GM12873 (cell line): ENCODE results near the gene LTA4H.

Experiments used
- TF ChIP-seq, protein P1 (sequence below): IDR thresholded peaks from 2 replicates; pipeline ENCODE4 v1.5.1; 2012; ENCODE audit warnings: low read depth, mild to moderate bottlenecking, moderate library complexity, low read length, control low read depth; ENCODE audit not compliant: insufficient read depth; ENCODE audit errors: missing control alignments

Gene LTA4H

DNA sequence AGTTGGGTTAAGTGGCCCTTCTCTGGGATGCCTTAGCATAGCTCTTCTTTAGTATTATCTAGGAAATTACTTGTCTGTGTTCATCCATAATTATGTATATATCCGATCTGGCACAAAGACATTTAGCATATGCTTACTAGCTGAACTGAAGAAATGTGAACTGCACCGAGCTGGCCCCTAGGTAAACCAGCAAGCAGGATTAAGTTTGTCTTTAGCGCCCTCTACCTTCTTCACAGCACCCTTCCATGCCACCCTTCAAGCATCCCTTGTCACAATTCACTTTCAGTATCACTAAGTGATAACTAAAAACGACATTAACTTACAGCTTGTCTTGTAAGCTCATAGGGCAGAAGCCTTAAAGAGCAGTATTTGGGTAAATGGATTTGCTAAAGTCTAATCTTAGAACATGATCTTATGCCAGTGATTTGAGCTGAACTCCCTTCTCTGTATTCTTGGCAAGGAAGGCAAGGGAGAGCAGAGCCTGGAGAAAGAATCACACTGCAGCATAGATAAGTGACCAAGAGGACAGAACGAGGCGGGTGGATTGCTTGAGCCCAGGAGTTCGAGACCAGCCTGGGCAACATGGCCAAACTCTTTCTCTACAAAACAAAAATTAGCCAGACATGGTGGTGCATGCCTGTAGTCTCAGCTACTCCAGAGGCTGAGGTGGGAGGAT lies 36.6 kb downstream of the LTA4H start:
- TF ChIP-seq, protein P1, sequence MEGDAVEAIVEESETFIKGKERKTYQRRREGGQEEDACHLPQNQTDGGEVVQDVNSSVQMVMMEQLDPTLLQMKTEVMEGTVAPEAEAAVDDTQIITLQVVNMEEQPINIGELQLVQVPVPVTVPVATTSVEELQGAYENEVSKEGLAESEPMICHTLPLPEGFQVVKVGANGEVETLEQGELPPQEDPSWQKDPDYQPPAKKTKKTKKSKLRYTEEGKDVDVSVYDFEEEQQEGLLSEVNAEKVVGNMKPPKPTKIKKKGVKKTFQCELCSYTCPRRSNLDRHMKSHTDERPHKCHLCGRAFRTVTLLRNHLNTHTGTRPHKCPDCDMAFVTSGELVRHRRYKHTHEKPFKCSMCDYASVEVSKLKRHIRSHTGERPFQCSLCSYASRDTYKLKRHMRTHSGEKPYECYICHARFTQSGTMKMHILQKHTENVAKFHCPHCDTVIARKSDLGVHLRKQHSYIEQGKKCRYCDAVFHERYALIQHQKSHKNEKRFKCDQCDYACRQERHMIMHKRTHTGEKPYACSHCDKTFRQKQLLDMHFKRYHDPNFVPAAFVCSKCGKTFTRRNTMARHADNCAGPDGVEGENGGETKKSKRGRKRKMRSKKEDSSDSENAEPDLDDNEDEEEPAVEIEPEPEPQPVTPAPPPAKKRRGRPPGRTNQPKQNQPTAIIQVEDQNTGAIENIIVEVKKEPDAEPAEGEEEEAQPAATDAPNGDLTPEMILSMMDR, result peak; percentile 76

DNA sequence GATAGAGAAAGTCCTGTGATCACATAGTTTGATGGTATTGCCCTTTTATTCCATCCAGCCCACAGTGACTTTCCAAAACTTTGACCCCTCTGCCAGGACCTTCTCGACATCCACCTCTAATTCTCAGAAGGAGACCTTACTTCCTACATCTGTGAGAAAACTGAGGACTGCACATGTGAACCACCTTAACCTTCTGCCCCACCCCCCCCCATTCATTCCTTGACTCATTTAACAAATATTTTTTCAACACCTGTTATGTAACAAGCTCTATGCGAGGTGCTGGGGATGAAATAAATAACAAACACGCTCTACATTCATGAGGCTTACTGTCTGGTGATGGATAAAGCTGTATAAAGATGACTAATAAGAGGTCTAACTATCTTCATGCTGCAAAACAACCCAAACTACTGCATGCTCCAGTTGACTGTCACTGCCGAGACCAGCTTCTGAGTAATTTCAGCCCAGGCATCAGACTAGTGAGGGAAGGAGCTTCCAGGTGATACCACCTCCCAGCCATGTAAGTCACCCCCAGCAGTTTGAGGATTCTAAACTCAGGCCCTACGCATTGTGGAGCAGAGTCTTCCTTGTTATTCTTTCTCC lies 37.4 kb downstream of the LTA4H start:
- TF ChIP-seq, protein P1, result no peak

DNA sequence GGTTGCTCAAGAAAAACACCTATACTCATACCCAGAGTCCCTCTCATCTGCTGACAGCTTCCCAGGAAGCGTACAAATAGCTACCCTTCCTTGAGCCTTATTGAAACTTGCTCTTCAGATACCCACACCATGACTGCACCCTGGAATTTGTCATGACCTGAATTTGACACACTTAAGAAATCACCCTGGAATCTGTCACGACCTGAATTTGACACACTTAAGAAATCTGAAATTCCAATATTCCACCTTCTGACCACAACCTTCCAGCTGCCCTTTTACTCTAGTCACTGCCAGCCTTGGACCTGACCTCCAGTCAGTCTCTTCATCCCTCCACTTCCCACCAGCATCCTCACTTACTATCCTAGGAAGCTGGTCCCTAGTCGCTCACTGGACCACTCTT lies 38.1 kb downstream of the LTA4H start:
- TF ChIP-seq, protein P1, result no peak

DNA sequence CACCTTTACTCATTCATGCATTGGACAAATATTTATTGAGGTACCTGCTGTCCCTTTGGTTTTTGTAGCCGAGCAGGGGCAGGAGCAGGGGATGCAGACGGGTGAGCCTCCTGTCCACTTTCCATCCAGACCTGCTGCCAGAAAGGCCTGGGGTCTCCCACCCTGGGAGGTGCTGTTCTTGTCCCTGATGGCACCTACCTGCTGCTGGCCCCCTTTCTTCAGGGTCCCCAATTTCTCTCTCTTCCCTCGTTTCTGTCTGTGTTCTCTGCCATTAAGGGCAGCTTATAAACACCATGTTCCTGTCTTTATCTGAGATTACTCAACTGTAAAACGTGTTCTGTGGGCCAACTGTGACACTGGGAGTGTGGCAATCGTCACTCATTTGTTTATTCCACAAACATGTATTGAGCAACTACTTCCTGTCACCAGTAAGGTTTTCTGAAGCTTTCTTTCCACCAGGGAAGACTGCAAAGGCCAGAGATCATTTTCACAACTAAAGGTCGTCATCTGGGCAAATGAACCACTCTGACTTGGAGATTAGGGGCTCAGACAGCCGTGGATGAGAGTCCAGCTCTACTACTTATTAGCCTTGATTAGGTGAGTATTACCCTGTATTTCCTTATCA lies 39.2 kb downstream of the LTA4H start, which contains the start of gene HAL:
Gene HAL, minus strand, starts transcription at position 311 of the 625 bp plus-strand sequence. CDS start 434 bp downstream, outside the sequence.
- TF ChIP-seq, protein P1, result no peak

DNA sequence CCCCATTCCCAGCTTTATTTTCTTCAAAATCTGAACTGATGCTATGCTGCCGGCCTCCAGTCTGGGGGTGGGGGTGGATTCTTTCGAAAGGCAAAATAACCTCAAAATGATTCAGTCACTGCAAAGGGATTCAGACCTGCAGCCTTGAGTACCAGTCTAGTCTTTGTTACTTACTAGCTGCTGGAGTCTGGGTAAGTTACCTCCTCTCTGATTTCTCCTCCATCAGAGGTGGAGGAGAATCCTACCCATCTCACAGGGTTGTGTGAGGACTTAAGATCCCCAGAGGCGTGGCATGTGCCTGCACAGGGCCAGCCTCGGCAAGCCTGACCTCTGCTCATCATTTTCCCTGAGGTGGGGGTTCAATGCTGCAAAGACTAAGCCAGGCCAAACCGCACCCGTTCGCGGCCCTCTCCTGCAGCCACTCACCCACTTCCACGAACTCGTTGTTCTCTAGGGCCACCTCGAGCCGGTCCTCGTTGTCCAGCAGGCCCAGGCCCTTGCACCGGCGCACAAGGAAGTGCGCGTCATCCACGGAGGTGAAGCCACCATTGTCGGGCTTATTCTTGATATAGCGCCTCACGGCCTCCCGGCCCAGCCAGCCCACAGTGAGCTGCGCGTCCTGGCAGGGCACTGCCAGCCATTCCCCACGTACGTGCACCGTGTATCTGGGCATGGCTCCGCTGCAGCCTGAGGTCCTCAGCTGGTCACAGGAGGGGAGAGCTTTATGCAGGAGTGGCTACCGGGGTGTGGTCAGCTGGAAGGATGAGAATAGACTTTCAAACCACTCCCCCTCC lies 40.0 kb downstream of the LTA4H start:
- TF ChIP-seq, protein P1, result no peak

DNA sequence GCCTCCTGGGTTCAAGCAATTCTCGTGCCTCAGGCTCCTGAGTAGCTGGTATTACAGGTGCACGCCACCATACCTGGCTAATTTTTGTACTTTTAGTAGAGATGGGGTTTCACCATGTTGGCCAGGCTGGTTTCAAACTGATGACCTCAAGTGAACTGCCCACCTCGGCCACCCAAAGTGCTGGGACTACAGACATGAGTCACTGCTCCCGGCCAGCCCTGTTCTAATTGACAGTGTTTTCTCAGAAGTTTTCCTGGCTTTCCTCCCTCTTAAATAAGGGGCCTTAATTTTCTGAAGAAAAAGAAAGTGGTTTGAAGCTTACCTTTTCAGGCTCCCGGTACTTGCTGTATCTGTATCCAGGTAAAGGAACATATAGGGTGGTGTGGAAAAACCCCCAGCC lies 40.9 kb downstream of the LTA4H start:
- TF ChIP-seq, protein P1, result no peak

DNA sequence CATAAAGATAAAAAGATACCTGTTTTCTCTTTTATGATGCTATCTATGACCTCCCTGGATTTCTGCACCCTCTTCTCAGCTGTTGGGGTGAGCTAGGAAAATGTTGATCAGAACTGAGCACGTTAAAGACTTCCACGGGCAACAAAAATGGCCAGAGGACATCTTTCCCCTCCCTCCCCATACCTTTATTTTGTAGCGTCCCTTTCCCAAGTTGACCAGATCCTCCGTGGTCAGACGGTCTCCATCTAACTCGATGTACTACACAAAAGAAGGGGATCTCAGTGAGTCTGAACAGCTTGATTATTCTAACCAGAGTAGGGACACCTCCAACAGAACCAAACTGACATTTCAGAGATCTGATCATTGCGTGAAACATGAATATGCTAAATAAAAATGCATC lies 41.5 kb downstream of the LTA4H start:
- TF ChIP-seq, protein P1, result no peak
